ENCODE results near the gene MYO1D. TPM values are rescaled to one million over a fixed set of nuclear protein-coding genes. Genes with fewer than 3 reads are reported as not detected.
"Not testable (repeated sequence)": the region's sequence is repeated elsewhere in the genome, so short reads cannot be mapped to it uniquely, and the experiment has no call there.

Gene MYO1D
- total RNA-seq, 1 donor from 2014 or later: 12.1 TPM

DNA sequence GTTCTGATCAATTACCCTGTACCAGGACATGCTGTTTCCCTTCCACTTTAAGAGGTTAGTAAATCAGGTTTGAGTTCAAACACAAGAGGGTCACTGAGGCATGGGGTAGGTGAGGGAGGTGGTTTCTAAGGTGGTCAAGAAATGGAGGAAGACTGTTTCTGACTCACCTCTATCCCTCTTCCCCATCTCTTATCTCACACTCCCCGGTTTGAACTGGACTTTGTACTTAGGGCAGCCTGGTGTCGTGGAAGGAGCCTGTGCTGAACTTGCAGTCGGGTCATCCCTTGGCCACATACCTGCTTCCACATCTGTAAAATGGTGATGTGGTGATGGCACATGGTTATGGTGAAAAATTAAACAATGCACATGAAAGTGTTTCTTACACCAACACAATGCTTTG, 33.8 kb upstream of the MYO1D start:
- no peak for DNase-seq (ENCODE audit: low spot score)
- peaks cover 33% of the 10 kb centered on the region for H3K4me1 Mint-ChIP-seq (ENCODE audit: low read depth)
- no peak overlapping the region for H3K27ac Mint-ChIP-seq
- no peaks in the 10 kb centered on the region for H3K9me3 Mint-ChIP-seq
- no peak overlapping the region for H3K4me3 Mint-ChIP-seq
- peaks cover 5% of the 10 kb centered on the region for H3K27me3 Mint-ChIP-seq (ENCODE audit: insufficient read depth)
- intact Hi-C loops (cut with micrococcal nuclease): loop anchor here (1.0 kb wide), 2 partner anchors 33 to 127 kb away; partner anchors contain the start of gene MYO1D
- no peaks in the 10 kb centered on the region for H3K36me3 Mint-ChIP-seq (ENCODE audit: low read depth)

DNA sequence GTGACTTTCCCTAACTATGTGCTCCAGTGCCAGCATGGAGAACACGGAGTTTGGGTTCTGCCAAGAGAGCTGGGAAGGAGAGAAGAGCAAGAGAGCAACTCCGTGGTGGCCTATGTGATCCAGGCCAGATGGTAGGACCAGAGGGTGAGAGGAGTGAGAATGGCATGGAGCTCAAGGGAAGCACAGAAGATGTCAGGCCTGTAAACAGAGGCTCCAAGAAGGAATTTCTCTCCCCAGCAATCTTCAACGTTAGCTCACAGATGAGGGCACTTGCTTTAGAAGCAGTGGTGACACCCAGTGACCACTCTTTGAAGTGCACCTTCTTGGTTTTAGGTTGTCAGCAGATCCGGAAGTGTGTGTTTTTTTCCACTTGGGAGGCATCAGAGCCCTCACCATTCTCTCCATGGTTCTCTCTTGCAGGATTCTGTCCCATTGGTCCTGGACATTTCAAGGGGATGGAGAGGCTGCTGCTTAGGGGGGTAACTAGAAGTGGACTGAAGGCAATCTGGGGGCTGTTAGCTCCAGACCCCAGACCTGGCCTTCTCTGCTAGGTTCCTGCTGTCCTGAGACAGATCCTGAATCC, 33.0 kb upstream of the MYO1D start:
- Mint-ChIP-seq H3K4me3 (no peak overlapping the region), H3K36me3 (ENCODE audit: low read depth) (no peaks in the 10 kb centered on the region), H3K27me3 (ENCODE audit: insufficient read depth) (peaks cover 5% of the 10 kb centered on the region), H3K9me3 (no peaks in the 10 kb centered on the region), H3K4me1 (ENCODE audit: low read depth) (peaks cover 28% of the 10 kb centered on the region), H3K27ac (no peak overlapping the region)
- intact Hi-C loops (cut with micrococcal nuclease): loop anchor here (1.0 kb wide), 2 partner anchors 33 to 127 kb away; partner anchors contain the start of gene MYO1D
- peak; percentile 41 for DNase-seq (ENCODE audit: low spot score)

DNA sequence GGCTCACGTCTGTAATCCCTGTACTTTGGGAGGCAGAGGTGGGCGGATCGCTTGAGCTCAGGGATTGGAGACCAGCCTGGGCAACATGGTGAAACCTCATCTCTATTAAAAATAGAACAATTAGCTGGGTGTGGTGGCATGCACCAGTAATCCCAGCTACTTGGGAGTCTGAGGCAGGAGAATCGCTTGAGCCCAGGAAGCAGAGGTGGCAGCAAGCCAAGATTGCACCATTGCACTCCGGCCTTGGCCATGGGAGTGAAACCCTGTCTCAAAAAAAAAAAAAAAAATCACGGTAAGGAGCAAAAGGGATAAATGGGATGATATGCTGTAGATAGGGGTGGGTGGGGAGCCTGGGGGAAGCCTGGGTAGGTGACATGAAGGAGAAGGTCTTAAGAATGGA, 30.7 kb upstream of the MYO1D start:
- H3K36me3 Mint-ChIP-seq (ENCODE audit: low read depth): no peaks in the 10 kb centered on the region
- no peak overlapping the region for H3K4me3 Mint-ChIP-seq
- H3K27me3 Mint-ChIP-seq (ENCODE audit: insufficient read depth): peaks cover 7% of the 10 kb centered on the region
- DNase-seq (ENCODE audit: low spot score): no peak
- H3K4me1 Mint-ChIP-seq (ENCODE audit: low read depth): peaks cover 28% of the 10 kb centered on the region
- H3K9me3 Mint-ChIP-seq: no peaks in the 10 kb centered on the region
- intact Hi-C loops (cut with micrococcal nuclease): no loop called here
- no peak overlapping the region for H3K27ac Mint-ChIP-seq

DNA sequence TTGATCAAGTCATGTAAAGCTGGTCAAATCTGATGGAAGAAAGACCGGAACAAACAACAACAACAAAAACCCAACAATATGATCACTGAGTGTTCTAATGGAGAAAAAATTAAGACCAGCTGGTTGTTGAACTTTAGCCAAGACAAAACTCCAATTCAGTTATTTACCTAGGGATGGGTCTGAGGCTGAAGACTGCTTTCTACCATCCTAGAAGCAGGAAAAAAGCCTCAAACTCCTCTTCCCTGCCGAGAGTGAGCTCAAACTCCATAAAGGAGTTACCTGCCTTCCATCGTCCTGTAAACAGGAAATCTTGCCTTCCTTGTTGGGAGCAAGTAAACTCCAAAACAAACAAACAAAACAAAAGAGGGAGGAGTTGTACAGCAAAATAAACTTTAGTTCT, 28.0 kb upstream of the MYO1D start:
- Mint-ChIP-seq H3K27ac (no peak overlapping the region), H3K4me3 (no peak overlapping the region), H3K4me1 (ENCODE audit: low read depth) (peaks cover 28% of the 10 kb centered on the region), H3K27me3 (ENCODE audit: insufficient read depth) (peaks cover 8% of the 10 kb centered on the region), H3K36me3 (ENCODE audit: low read depth) (no peaks in the 10 kb centered on the region), H3K9me3 (no peaks in the 10 kb centered on the region)
- intact Hi-C loops (cut with micrococcal nuclease): no loop called here
- DNase-seq (ENCODE audit: low spot score): no peak

DNA sequence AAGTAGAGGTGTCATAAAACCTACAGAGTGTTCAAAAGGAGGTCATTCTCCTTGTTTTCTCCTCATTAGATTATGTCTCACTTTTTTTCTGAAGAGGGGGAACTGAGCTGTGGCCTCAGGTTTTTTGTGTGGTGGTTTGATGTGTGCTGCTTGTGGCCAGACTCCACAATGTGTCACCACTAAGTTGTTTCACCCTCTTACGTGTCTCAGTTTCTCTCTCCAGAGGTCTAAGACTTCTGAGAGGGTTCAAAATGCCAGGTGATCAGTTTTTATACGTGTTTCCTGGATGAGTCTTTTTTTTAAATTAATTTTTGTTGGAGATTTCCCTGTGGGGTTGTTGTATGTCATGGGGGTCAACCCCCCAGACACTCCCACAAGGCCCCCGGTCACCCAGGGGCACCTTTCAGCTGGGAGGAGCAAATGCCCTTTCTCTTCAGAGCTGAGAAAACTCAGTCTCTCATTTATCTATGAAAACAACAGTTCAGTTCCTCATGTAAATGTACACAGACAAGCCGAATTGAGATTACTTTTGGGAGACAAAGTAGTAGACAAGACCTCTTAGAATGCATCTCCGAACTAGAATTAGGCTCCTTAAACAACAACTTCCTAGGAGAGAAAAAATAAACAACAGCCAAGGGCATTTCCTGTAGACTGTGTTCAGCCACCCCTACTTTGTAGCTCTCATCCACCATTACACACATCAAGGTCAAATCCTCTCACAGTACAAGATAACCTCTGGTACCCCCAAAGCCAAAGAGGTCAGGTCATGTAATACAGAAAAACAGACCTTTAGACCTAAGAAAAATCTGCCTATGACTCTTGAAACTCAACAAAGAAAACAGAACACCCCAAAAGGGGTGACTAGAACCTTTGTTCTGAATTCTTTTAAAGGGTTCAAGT, 27.1 kb upstream of the MYO1D start:
- no peak overlapping the region for H3K4me3 Mint-ChIP-seq
- no peaks in the 10 kb centered on the region for H3K36me3 Mint-ChIP-seq (ENCODE audit: low read depth)
- peak overlapping the region; percentile 8 for H3K27ac Mint-ChIP-seq
- H3K4me1 Mint-ChIP-seq (ENCODE audit: low read depth): peaks cover 22% of the 10 kb centered on the region
- DNase-seq (ENCODE audit: low spot score): no peak
- H3K9me3 Mint-ChIP-seq: no peaks in the 10 kb centered on the region
- H3K27me3 Mint-ChIP-seq (ENCODE audit: insufficient read depth): peaks cover 16% of the 10 kb centered on the region
- intact Hi-C loops (cut with micrococcal nuclease): no loop called here

DNA sequence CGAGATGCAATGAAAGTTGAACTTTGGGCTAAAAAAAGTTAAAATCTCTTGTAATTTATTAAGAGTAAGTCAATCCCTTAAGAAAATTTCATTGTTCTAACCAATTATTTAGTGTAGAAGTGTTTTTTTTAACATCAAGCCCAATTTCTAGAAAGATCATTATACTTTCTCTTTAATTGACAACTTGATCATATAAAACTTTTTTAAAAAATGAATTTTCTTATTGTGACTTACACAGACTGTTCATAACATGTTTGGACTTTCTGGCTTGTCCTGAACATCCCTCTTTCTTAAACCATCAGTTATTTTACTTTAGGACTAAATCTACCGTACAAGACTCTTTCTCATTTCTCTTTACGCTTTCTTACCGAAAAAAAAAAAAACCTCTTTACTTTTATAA, 24.8 kb upstream of the MYO1D start:
- no peaks in the 10 kb centered on the region for H3K9me3 Mint-ChIP-seq
- no peak overlapping the region for H3K4me3 Mint-ChIP-seq
- intact Hi-C loops (cut with micrococcal nuclease): no loop called here
- H3K4me1 Mint-ChIP-seq (ENCODE audit: low read depth): peaks cover 22% of the 10 kb centered on the region
- peaks cover 18% of the 10 kb centered on the region for H3K27me3 Mint-ChIP-seq (ENCODE audit: insufficient read depth)
- no peak for DNase-seq (ENCODE audit: low spot score)
- no peaks in the 10 kb centered on the region for H3K36me3 Mint-ChIP-seq (ENCODE audit: low read depth)
- no peak overlapping the region for H3K27ac Mint-ChIP-seq

DNA sequence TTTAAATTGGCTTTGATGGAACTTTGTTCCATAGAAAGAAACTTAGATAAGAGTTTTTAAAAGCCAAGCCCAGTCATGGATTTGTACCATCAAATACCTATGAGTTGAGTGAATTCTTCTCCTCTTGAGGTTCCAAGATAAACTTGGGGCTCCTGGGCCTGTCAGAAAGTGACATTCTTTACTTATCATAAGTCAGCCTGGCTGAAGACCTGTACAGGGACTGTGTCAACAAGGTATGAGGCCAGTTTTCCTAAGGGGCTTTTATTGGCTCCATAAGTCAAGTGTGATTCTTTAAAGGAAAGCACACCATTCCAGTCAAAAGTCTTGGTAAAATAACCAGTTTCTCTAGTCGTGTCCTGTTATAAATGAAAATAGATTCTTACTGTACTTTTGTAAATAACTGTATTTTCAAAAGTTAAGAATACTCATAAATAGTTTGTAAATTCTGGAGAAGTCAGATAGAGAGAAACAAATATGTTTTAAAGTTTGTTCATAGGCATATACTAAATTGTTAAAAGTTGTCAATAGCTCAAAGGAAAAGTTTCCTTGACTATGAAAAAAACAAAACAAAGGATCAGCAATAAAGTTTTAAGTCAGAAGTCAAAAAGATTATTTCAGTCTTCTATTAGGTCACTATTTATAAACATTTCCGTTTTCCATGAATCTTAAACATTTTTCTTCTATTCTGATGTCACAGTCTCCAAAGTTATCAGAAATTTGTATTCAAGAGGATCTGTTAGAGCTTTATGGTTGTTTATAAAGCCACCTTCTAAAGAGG, 22.5 kb upstream of the MYO1D start:
- Mint-ChIP-seq H3K27ac (no peak overlapping the region), H3K27me3 (ENCODE audit: insufficient read depth) (peaks cover 28% of the 10 kb centered on the region), H3K4me3 (no peak overlapping the region), H3K9me3 (no peaks in the 10 kb centered on the region), H3K4me1 (ENCODE audit: low read depth) (peaks cover 13% of the 10 kb centered on the region), H3K36me3 (ENCODE audit: low read depth) (no peaks in the 10 kb centered on the region)
- no peak for DNase-seq (ENCODE audit: low spot score)
- intact Hi-C loops (cut with micrococcal nuclease): no loop called here

DNA sequence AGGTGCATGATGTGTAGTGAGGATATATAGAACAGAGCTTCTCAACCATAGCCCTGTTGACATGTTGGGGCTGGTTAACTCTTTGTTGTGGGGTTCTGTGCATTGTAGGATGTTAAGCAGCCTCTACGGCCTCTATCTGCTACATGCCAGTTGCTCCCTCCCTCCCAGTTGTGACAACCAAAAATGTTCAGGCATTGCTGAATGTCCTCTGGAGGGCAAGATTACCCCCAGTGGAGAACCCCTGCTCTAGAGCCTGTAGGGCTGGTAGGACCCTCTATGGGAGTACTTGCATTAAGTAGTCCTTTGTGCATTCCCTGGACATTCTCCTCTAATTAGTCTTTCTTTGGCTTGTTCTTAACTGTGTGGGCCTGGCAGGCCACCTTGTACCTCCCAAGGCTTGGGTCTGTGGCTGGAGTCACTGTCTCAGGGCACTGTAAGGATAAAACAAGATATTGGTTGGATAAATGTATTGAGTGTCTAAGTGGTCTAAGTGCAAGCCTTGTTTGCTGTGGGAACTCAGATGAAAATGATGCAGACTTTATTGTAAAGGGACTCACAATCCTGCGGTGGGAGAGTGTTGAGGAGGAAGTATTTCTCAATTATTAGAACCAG, 19.8 kb upstream of the MYO1D start:
- Mint-ChIP-seq H3K36me3 (ENCODE audit: low read depth) (no peaks in the 10 kb centered on the region), H3K27ac (no peak overlapping the region)

DNA sequence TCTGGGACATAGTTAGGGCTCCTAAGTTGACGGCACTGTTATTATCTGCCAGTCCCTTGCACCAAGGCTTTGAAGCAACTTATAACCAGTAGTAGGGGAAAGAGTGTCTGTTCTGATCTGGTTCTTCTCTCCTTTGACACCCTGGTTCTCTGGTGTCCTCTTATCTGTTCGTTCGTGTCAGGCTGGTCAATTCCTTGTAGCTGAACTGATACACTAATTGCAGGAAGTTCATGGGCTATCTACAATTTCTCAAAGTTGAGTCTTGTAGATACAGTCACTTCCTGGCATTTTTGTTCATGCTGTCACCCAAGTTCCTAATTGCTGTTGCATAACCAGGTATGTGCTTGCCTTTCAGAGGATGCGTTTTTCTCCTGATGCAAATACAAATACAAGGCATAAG, 17.3 kb upstream of the MYO1D start:
- peaks cover 23% of the 10 kb centered on the region for H3K27me3 Mint-ChIP-seq (ENCODE audit: insufficient read depth)
- no peak overlapping the region for H3K27ac Mint-ChIP-seq
- no peaks in the 10 kb centered on the region for H3K36me3 Mint-ChIP-seq (ENCODE audit: low read depth)
- no peak for DNase-seq (ENCODE audit: low spot score)
- no peaks in the 10 kb centered on the region for H3K4me1 Mint-ChIP-seq (ENCODE audit: low read depth)
- H3K9me3 Mint-ChIP-seq: no peaks in the 10 kb centered on the region
- intact Hi-C loops (cut with micrococcal nuclease): no loop called here
- no peak overlapping the region for H3K4me3 Mint-ChIP-seq

More for the DNA sequence above, 19.8 kb upstream of the MYO1D start:
- intact Hi-C loops (cut with micrococcal nuclease): no loop called here
- no peak overlapping the region for H3K4me3 Mint-ChIP-seq
- DNase-seq (ENCODE audit: low spot score): no peak
- no peaks in the 10 kb centered on the region for H3K9me3 Mint-ChIP-seq
- no peaks in the 10 kb centered on the region for H3K4me1 Mint-ChIP-seq (ENCODE audit: low read depth)
- H3K27me3 Mint-ChIP-seq (ENCODE audit: insufficient read depth): peaks cover 33% of the 10 kb centered on the region

DNA sequence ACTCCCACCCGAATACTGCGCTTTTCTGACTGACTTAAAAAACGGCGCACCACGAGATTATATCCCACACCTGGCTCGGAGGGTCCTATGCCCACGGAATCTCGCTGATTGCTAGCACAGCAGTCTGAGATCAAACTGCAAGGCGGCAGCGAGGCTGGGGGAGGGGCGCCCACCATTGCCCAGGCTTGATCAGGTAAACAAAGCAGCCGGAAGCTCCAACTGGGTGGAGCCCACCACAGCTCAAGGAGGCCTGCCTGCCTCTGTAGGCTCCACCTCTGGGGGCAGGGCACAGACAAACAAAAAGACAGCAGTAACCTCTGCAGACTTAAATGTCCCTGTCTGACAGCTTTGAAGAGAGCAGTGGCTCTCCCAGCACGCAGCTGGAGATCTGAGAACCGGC, 10.5 kb upstream of the MYO1D start:
- DNase-seq (ENCODE audit: low spot score); H3K27me3 Mint-ChIP-seq (ENCODE audit: insufficient read depth); H3K4me1 Mint-ChIP-seq (ENCODE audit: low read depth); H3K4me3 Mint-ChIP-seq; H3K27ac Mint-ChIP-seq; H3K36me3 Mint-ChIP-seq (ENCODE audit: low read depth); H3K9me3 Mint-ChIP-seq; intact Hi-C loops (cut with micrococcal nuclease): not testable (repeated sequence)

DNA sequence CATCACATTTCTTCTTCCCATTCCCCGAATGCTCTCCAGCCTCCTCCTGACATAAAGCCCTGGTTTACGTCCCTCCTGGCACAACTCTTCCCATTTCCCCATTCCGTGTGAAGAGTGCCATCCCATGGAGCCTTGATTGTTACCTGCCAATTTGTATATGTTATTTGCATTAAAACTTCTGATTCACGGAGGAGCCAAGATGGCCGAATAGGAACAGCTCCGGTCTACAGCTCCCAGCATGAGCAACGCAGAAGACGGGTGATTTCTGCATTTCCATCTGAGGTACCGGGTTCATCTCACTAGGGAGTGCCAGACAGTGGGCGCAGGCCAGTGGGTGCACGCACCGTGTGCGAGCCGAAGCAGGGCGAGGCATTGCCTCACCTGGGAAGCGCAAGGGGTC, 10.0 kb upstream of the MYO1D start:
- peaks cover 12% of the 10 kb centered on the region for H3K4me1 Mint-ChIP-seq (ENCODE audit: low read depth)
- DNase-seq (ENCODE audit: low spot score); H3K36me3 Mint-ChIP-seq (ENCODE audit: low read depth); H3K4me3 Mint-ChIP-seq; H3K27ac Mint-ChIP-seq; intact Hi-C loops (cut with micrococcal nuclease); H3K27me3 Mint-ChIP-seq (ENCODE audit: insufficient read depth); H3K9me3 Mint-ChIP-seq: not testable (repeated sequence)

DNA sequence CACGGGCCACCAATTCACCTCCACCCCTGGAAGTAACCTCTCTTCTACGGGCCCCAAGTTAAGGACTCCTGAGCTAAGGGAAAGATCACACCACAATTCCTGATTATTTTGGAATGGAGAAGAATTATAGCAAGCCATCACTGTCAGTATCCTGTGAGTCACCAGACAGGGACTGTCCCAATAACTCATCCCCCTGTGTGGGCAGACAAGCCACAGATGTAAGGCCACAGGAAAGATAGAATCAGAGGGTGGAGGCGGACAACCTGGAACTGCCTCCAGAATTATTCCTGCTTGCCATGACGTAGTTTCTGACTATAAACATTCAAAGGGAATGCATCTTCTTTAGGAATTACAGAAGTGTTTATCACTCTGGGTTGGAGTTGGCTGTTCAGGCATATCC, 5.8 kb upstream of the MYO1D start:
- intact Hi-C loops (cut with micrococcal nuclease): no loop called here

More for the DNA sequence above, 5.8 kb upstream of the MYO1D start:
- H3K4me3 Mint-ChIP-seq: no peak overlapping the region
- H3K9me3 Mint-ChIP-seq: no peaks in the 10 kb centered on the region
- peak overlapping the region; percentile 20 for H3K27ac Mint-ChIP-seq
- H3K4me1 Mint-ChIP-seq (ENCODE audit: low read depth): peaks cover 16% of the 10 kb centered on the region
- H3K27me3 Mint-ChIP-seq (ENCODE audit: insufficient read depth): peaks cover 18% of the 10 kb centered on the region
- no peak for DNase-seq (ENCODE audit: low spot score)
- H3K36me3 Mint-ChIP-seq (ENCODE audit: low read depth): no peaks in the 10 kb centered on the region

Data from activated T-helper 1 cell treated with anti-CD3 and anti-CD28 coated beads, Interleukin-12 subunit alpha, Interleukin-12 subunit beta, Interleukin-2, Interleukin-4 antibody, amounts not matched to agents 30 ng/mL and 10 ng/mL and 1 ng/mL, durations not matched to agents 14 hours and 24 hours and 36 hours (primary cell).